Body of pancreas (tissue), 4 donors: ENCODE data around the gene ASTN2. TPM values are rescaled to one million over a fixed set of nuclear protein-coding genes. Genes with fewer than 3 reads are reported as not detected.

Source experiments
- ATAC-seq: fragments of 150-250 bp; one replicate; pipeline ENCODE4 v1.9.1; 2016
- DNase-seq, 4 donors: peaks; one replicate each; pipeline ENCODE4 v3.0.0-alpha.2; 2019
- H3K27ac ChIP-seq, 4 donors: fragments of 200-600 bp; sonication (generic); 1 replicate in 3 of 4; 2 replicates in 1 of 4; pipeline versions ENCODE4 v1.5.1 to v1.6.1; 2016 to 2019; ENCODE audit warnings: mild to moderate bottlenecking in 1 of 4, mixed read lengths in 1 of 4, moderate library complexity in 1 of 4
- H3K27me3 ChIP-seq, 2 donors: fragments of 200-600 bp; sonication (generic); one replicate each; pipeline ENCODE4 v1.6.0; 2016; ENCODE audit warnings: mild to moderate bottlenecking in 1 of 2
- H3K36me3 ChIP-seq, 2 donors: fragments of 200-600 bp; sonication (generic); replicated peaks in 1 of 2; 2 replicates each; pipeline ENCODE4 v1.5.1; 2016; ENCODE audit warnings: low read depth in 2 of 2; ENCODE audit not compliant: insufficient read depth in 1 of 2
- H3K4me1 ChIP-seq: fragments of 200-600 bp; sonication (generic); one replicate; pipeline ENCODE4 v1.6.0; 2016
- H3K4me3 ChIP-seq, 2 donors: fragments of 200-600 bp; sonication (generic); 1 replicate in 1 of 2; 2 replicates in 1 of 2; pipeline ENCODE4 v1.5.1; 2016 to 2019
- H3K9me3 ChIP-seq, 3 donors: fragments of 200-600 bp; sonication (generic); 1 replicate in 2 of 3; 2 replicates in 1 of 3; pipeline ENCODE4 v1.5.1; 2016
- CTCF ChIP-seq, 7 experiments: fragments of 450-650 bp in 4 of 7; fragments of 200-600 bp in 3 of 7; sonication (generic) in 3 of 7; IDR thresholded peaks; one replicate each; pipeline ENCODE4 v1.5.1; 2016 to 2019; ENCODE audit warnings: antibody characterized with exemption in 7 of 7
- POLR2A ChIP-seq, 3 donors: fragments of 450-650 bp; IDR thresholded peaks; one replicate each; pipeline ENCODE4 v1.6.1; 2016; ENCODE audit warnings: antibody characterized with exemption in 3 of 3, mild to moderate bottlenecking in 2 of 3
- WGBS, 2 donors: methylation state at CpG; one replicate each; pipeline ENCODE4 v1.1.5; 2017; 5-methylcytosine and 5-hydroxymethylcytosine counted together
- intact Hi-C: fragments of 100-400 bp; cut with DNase I; formaldehyde crosslinking; loops from one replicate; pipeline ENCODE4 v1.15.1; 2023
- total RNA-seq, 2 donors: library from RNA; depleted of rRNA; stranded (reverse); fragments of >200 nt; gene quantifications; one replicate each; pipeline ENCODE4 v1.1.0, GENCODE V29; 2016

The ASTN2 gene
- total RNA-seq, 2 donors from 2014 or later: 8.2 to 9.6 TPM

- WGBS, 2 donors: 4 to 9% methylated on average over 6 to 7 of the region's 7 CpGs
- DNase-seq (no peak), ATAC-seq (peak; percentile 39)
- H3K27ac ChIP-seq: peak overlapping the region; percentile 52 to 85 (median 74)
- no peaks in the 10 kb centered on the region for H3K9me3 ChIP-seq
- TF ChIP-seq POLR2A (IDR thresholded peaks at IDR 0.05) (no peak), CTCF (IDR thresholded peaks at IDR 0.05) (no peak)
- no peaks in the 10 kb centered on the region for H3K27me3 ChIP-seq
- H3K4me3 ChIP-seq: peak overlapping the region; percentile 72 to 88
- no peaks in the 10 kb centered on the region for H3K36me3 ChIP-seq
- intact Hi-C loops: no loop called here
- H3K4me1 ChIP-seq: peaks cover 48% of the 10 kb centered on the region
Measured at GRCh38 chr9:116686693-116687073, 728.2 kb downstream of the ASTN2 start.

- Histone ChIP-seq H3K27me3 (no peaks in the 10 kb centered on the region), H3K9me3 (no peaks in the 10 kb centered on the region), H3K4me3 (no peak overlapping the region), H3K4me1 (peaks cover 43% of the 10 kb centered on the region), H3K27ac (peak overlapping the region in 1 of 4 donors; percentile 66), H3K36me3 (no peaks in the 10 kb centered on the region)
- TF ChIP-seq POLR2A (IDR thresholded peaks at IDR 0.05) (no peak), CTCF (IDR thresholded peaks at IDR 0.05) (no peak)
- ATAC-seq (no peak), DNase-seq (no peak)
- intact Hi-C loops: no loop called here
Measured at GRCh38 chr9:116686135-116686534, 728.7 kb downstream of the ASTN2 start.

GRCh38 chr9:116685166-116685565 is 729.7 kb downstream of the ASTN2 start:
- intact Hi-C loops: no loop called here
- no peak for DNase-seq
- no peaks in the 10 kb centered on the region for H3K36me3 ChIP-seq
- H3K9me3 ChIP-seq: no peaks in the 10 kb centered on the region
- no peak overlapping the region for H3K27ac ChIP-seq
- 81 to 84% methylated on average over 4 of the region's 4 CpGs for WGBS, 2 donors
- H3K4me1 ChIP-seq: peaks cover 34% of the 10 kb centered on the region
- TF ChIP-seq CTCF (IDR thresholded peaks at IDR 0.05): no peak
- no peak for TF ChIP-seq POLR2A (IDR thresholded peaks at IDR 0.05)
- no peak for ATAC-seq
- H3K27me3 ChIP-seq: no peaks in the 10 kb centered on the region
- H3K4me3 ChIP-seq: no peak overlapping the region

- no peak for TF ChIP-seq POLR2A (IDR thresholded peaks at IDR 0.05)
- no peak for TF ChIP-seq CTCF (IDR thresholded peaks at IDR 0.05)
- Histone ChIP-seq H3K27ac (no peak overlapping the region), H3K36me3 (no peaks in the 10 kb centered on the region), H3K9me3 (no peaks in the 10 kb centered on the region), H3K4me3 (no peak overlapping the region), H3K27me3 (no peaks in the 10 kb centered on the region), H3K4me1 (peaks cover 18% of the 10 kb centered on the region)
- intact Hi-C loops: no loop called here
- ATAC-seq (no peak), DNase-seq (no peak)
Measured at GRCh38 chr9:116683535-116683934, 731.3 kb downstream of the ASTN2 start.

GRCh38 chr9:116674210-116674980 is 740.5 kb downstream of the ASTN2 start:
- DNase-seq (no peak), ATAC-seq (no peak)
- WGBS, 2 donors: 67 to 87% methylated on average over 5 of the region's 5 CpGs
- H3K27ac ChIP-seq: no peak overlapping the region
- no peaks in the 10 kb centered on the region for H3K27me3 ChIP-seq
- H3K9me3 ChIP-seq: no peaks in the 10 kb centered on the region
- no peak overlapping the region for H3K4me3 ChIP-seq
- intact Hi-C loops: no loop called here
- no peaks in the 10 kb centered on the region for H3K4me1 ChIP-seq
- no peaks in the 10 kb centered on the region for H3K36me3 ChIP-seq
- no peak for TF ChIP-seq POLR2A (IDR thresholded peaks at IDR 0.05)
- no peak for TF ChIP-seq CTCF (IDR thresholded peaks at IDR 0.05)
